Measurements from ENCODE around the gene RGS1. TPM values are rescaled to one million over a fixed set of nuclear protein-coding genes. Genes with fewer than 3 reads are reported as not detected.

RGS1 gene
- total and polyA plus RNA-seq, 8 donors: 1.5 to 32.3 (median 4.5) TPM

Other genes with a start within 250 kb of the RGS1 start
- 1 to 10 TPM in 1 of 2 donors, under 1 TPM in 1; 0.81 to 1.4 TPM for gene RGS13, start 60.4 kb downstream of the RGS1 start, total RNA-seq
- gene RGS13, start 60.4 kb downstream of the RGS1 start, polyA plus RNA-seq (ENCODE audit: insufficient read length in 6 of 6): 1 to 10 TPM; 1.2 to 4.8 (median 3.1) TPM
- gene RGS2, start 233.3 kb downstream of the RGS1 start, total RNA-seq: 10 to 100 TPM; 35.3 to 41.5 TPM
- gene RGS2, start 233.3 kb downstream of the RGS1 start, polyA plus RNA-seq (ENCODE audit: insufficient read length in 6 of 6): 100 to 1,000 TPM in 5 of 6 donors, 10 to 100 TPM in 1; 88.3 to 182 (median 140) TPM

Measured in left lung (tissue), 8 donors.